GM18861 (cell line): Measurements from ENCODE around the gene MYCBP2.

Experiments
- ATAC-seq: cut with Tn5 transposase; IDR thresholded peaks from one replicate; pipeline ENCODE4 v1.9.1; 2021; ENCODE audit not compliant: unreplicated experiment

The MYCBP2 gene

GRCh38 chr13:77000475-77000874 is 326.4 kb downstream of the MYCBP2 start:
- no peak for ATAC-seq
